ENCODE data around the gene KRT33A.

DNA sequence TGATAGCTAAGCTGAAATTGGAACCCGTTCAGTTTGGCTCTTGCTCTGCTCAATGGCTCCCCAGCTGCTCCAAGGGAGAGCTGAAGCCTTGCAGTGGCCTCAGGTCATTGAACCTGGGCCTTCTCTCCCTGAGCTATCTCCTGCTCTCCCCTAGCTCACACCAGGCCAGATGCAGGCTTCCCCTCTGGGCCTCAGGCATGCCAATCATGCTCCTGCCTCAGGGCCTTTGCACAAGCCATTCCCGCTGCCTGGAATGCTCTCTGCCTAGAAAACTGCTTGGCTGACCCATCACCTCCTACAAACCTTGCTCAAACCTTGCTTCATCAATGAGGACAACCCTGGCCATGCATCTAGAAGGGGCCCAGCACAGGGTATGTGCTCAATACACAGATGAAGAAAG lies 18.4 kb downstream of the KRT33A start:
- TF ChIP-seq, protein P1, sequence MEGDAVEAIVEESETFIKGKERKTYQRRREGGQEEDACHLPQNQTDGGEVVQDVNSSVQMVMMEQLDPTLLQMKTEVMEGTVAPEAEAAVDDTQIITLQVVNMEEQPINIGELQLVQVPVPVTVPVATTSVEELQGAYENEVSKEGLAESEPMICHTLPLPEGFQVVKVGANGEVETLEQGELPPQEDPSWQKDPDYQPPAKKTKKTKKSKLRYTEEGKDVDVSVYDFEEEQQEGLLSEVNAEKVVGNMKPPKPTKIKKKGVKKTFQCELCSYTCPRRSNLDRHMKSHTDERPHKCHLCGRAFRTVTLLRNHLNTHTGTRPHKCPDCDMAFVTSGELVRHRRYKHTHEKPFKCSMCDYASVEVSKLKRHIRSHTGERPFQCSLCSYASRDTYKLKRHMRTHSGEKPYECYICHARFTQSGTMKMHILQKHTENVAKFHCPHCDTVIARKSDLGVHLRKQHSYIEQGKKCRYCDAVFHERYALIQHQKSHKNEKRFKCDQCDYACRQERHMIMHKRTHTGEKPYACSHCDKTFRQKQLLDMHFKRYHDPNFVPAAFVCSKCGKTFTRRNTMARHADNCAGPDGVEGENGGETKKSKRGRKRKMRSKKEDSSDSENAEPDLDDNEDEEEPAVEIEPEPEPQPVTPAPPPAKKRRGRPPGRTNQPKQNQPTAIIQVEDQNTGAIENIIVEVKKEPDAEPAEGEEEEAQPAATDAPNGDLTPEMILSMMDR (IDR thresholded peaks at IDR 0.05; ENCODE audit: control extremely low read depth in 1 of 3, insufficient read depth in 1 of 3, low read depth in 1 of 3, low read length in 3 of 3), result no peak
- TF ChIP-seq YY1 (IDR thresholded peaks at IDR 0.05; ENCODE audit: low read depth, low read length), result no peak
- no peak for TF ChIP-seq EZH2 (IDR thresholded peaks at IDR 0.05; ENCODE audit: low read depth, low read length, severe bottlenecking)
- no peak for TF ChIP-seq RAD21 (IDR thresholded peaks at IDR 0.05 in 1 of 2, conservative IDR thresholded peaks at IDR 0.05 in 1 of 2; ENCODE audit: low read depth in 2 of 2, low read length in 2 of 2)
- TF ChIP-seq CBX5 (IDR thresholded peaks at IDR 0.05; ENCODE audit: low read depth, low read length), result no peak
- no peak for TF ChIP-seq SP2 (IDR thresholded peaks at IDR 0.05; ENCODE audit: low read length)

Measured in H1 (cell line).